RCC 7860 (cell line): ENCODE results near the gene ALG1.
"Not testable (repeated sequence)": the region's sequence is repeated elsewhere in the genome, so short reads cannot be mapped to it uniquely, and the experiment has no call there.

Experiments used
- DNase-seq: peaks from one replicate; pipeline ENCODE4 v3.0.0-alpha.2; 2015; ENCODE audit warnings: low spot score
- FAIRE-seq: peaks from 2 replicates; lab custom pipeline; 2012; peaks lifted over from hg19 to GRCh38; lab: Jason Lieb, UNC

The ALG1 gene

GRCh38 chr16:5072334-5073278 lies 963 bp downstream of the ALG1 start:
- no peak for FAIRE-seq
- DNase-seq = no peak

- DNase-seq (no peak), FAIRE-seq (no peak)
Observed at GRCh38 chr16:5073279-5073629, 1.6 kb downstream of the ALG1 start.

GRCh38 chr16:5073771-5074170 lies 2.1 kb downstream of the ALG1 start:
- not testable (repeated sequence) for FAIRE-seq, DNase-seq

GRCh38 chr16:5075637-5076036 lies 4.0 kb downstream of the ALG1 start:
- no peak for FAIRE-seq

GRCh38 chr16:5077304-5077703 lies 5.7 kb downstream of the ALG1 start:
- DNase-seq (no peak), FAIRE-seq (no peak)

More at GRCh38 chr16:5075637-5076036, 4.0 kb downstream of the ALG1 start:
- no peak for DNase-seq

- DNase-seq (no peak), FAIRE-seq (no peak)
Observed at GRCh38 chr16:5078626-5079025, 7.0 kb downstream of the ALG1 start.

GRCh38 chr16:5080461-5080860 lies 8.8 kb downstream of the ALG1 start:
- DNase-seq, FAIRE-seq: not testable (repeated sequence)

- FAIRE-seq, DNase-seq: not testable (repeated sequence)
Observed at GRCh38 chr16:5080996-5081395, 9.4 kb downstream of the ALG1 start.

GRCh38 chr16:5083646-5084045 lies 12.0 kb downstream of the ALG1 start:
- FAIRE-seq, DNase-seq: not testable (repeated sequence)

- FAIRE-seq, DNase-seq: not testable (repeated sequence)
Observed at GRCh38 chr16:5084099-5084731, 12.6 kb downstream of the ALG1 start.

GRCh38 chr16:5084802-5085201 lies 13.2 kb downstream of the ALG1 start:
- DNase-seq = peak; percentile 20
- FAIRE-seq = not testable (repeated sequence)

GRCh38 chr16:5085716-5086115 lies 14.1 kb downstream of the ALG1 start:
- not testable (repeated sequence) for DNase-seq, FAIRE-seq

- FAIRE-seq, DNase-seq: not testable (repeated sequence)
Observed at GRCh38 chr16:5088086-5088790, 16.6 kb downstream of the ALG1 start.

- not testable (repeated sequence) for FAIRE-seq, DNase-seq
Observed at GRCh38 chr16:5088936-5089335, 17.3 kb downstream of the ALG1 start.

GRCh38 chr16:5089911-5090555 lies 18.4 kb downstream of the ALG1 start:
- FAIRE-seq, DNase-seq: not testable (repeated sequence)

- not testable (repeated sequence) for FAIRE-seq
- DNase-seq = peak; percentile 4
Observed at GRCh38 chr16:5090592-5090991, 18.9 kb downstream of the ALG1 start.

- not testable (repeated sequence) for DNase-seq, FAIRE-seq
Observed at GRCh38 chr16:5093081-5093480, 21.4 kb downstream of the ALG1 start.

- FAIRE-seq, DNase-seq: not testable (repeated sequence)
Observed at GRCh38 chr16:5093746-5094145, 22.1 kb downstream of the ALG1 start.

- not testable (repeated sequence) for DNase-seq, FAIRE-seq
Observed at GRCh38 chr16:5095145-5095830, 23.6 kb downstream of the ALG1 start.
